Dermis microvascular lymphatic vessel endothelial cell (primary cell): ENCODE data around the gene RAPSN. TPM values are rescaled to one million over a fixed set of nuclear protein-coding genes. Genes with fewer than 3 reads are reported as not detected.

Experiments
- DNase-seq, 2 donors: peaks; one replicate each; pipeline versions ENCODE4 v3.0.0 to v3.0.0-alpha.2; 2010; ENCODE audit warnings: low read depth in 2 of 2
- total RNA-seq: library from RNA; depleted of rRNA; stranded (reverse); fragments of >200 nt; gene quantifications from 2 replicates; pipeline ENCODE4 v1.2.1, GENCODE V29; 2014

Gene RAPSN
- total RNA-seq, 1 donor from 2014 or later = 0.13 TPM

DNA sequence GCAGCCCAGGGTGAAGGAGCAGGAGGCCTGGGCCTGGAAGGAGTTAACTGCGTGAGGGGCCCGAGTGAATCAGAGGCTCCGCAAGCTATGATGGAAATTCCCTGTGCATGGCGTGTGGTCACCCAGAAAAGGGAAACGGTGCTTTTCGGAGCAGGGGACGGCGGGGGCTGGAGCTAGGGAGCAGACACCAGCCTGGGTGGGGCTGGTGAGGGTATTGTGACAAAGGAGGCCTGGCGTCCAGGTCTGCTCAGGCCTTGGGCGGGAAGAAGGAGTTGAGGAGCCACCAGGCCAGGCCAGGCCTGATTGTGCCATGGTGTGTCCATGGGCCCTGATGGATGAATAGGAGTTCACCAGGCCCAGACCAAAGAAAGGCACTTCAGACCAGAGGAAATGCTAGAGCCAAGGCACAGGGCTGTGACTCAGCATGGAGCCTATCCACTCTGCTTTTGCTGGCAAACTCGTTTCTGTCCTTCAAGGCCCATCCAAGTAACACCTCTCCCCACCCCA lies 57.8 kb downstream of the RAPSN start:
- DNase-seq = no peak

DNA sequence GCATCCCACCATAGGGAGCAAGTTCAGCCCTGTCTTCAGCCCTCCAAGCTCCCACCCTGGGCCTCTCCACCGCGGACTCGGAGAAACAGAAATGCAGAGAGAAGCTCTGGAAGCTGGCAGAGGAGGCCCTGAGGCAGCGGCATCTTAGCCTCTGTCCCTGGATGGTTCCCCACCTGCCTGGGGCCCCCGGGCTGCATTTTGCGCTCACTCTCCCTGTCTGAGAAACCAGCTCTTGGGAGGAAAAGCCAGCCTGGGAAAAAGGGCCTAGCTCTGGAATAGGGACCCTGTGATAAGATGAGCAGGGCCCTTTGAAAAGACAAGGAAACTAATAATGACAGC lies 58.5 kb downstream of the RAPSN start:
- DNase-seq = no peak

GRCh38 chr11:47389577-47390421 lies 59.1 kb downstream of the RAPSN start:
- DNase-seq = no peak

- no peak for DNase-seq
Observed at GRCh38 chr11:47388697-47389576, 60.0 kb downstream of the RAPSN start.

DNA sequence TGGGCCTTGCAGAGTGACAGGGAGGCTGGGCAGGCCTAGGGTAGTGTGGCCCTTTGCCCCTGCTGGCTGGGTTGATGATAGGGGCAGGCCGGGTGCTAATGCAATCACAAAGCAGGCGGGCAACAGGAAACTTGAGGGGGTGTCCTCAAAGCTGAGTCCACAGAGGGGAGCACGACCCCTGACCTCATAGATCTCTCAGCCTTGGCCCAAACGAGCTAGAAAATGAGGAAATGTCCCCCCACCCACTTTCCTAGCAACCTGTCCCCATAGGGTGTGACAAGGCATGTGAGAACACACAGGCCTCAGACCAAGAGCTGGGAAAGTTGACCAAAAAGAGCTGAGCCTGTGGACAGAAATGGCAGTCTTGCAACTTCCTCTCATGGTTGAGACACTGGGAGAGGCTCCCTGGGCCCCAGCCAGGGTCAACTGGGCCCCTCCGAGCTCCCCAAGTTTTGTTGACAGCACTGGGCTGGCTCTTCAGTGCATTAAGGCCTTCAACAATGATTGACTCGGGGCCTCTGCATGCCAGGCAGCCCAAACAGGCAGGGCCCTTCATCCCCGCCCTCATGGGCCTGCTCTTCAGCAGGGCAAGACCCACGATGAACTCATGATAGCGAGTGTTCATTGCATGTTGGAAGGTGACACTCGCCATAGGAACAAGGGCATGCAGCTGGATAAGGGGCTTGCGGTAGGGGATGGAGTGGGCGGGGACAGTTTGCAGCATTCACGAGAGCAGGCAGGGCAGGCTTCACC lies 60.8 kb downstream of the RAPSN start:
- DNase-seq = no peak

Other genes with a start within 250 kb of the RAPSN start
- gene DDB2, start 234.2 kb downstream of the RAPSN start, total RNA-seq = 39.7 and 61.1 TPM in 2 replicates
- gene ACP2, start 200.3 kb downstream of the RAPSN start, total RNA-seq = 23.2 and 42.6 TPM in 2 replicates
- gene NR1H3, start 191.1 kb downstream of the RAPSN start, total RNA-seq = 30.6 and 33.0 TPM in 2 replicates
- 15.5 and 23.3 TPM in 2 replicates for gene MADD, start 179.0 kb downstream of the RAPSN start, total RNA-seq
- not detected in 2 replicates for gene MYBPC3, start 96.4 kb downstream of the RAPSN start, total RNA-seq
- under 0.01 TPM in 1 of 2 replicates, not detected in the other for gene SPI1, start 70.6 kb downstream of the RAPSN start, total RNA-seq
- gene SLC39A13, start 40.5 kb downstream of the RAPSN start, total RNA-seq = 32.5 and 70.5 TPM in 2 replicates
- 163 and 166 TPM in 2 replicates for gene PSMC3, start 22.7 kb downstream of the RAPSN start, total RNA-seq
- gene CELF1, start 104.0 kb upstream of the RAPSN start, total RNA-seq = 57.9 and 84.6 TPM in 2 replicates
- 65.0 and 67.9 TPM in 2 replicates for gene PTPMT1, start 116.5 kb upstream of the RAPSN start, total RNA-seq
- 29.3 and 38.2 TPM in 2 replicates for gene KBTBD4, start 129.8 kb upstream of the RAPSN start, total RNA-seq
- 75.0 and 85.7 TPM in 2 replicates for gene NDUFS3, start 129.9 kb upstream of the RAPSN start, total RNA-seq
- not detected in 2 replicates for gene FAM180B, start 137.5 kb upstream of the RAPSN start, total RNA-seq
- 0.13 TPM in 1 of 2 replicates, not detected in the other for gene C1QTNF4, start 145.3 kb upstream of the RAPSN start, total RNA-seq
- 85.2 and 106 TPM in 2 replicates for gene MTCH2, start 193.4 kb upstream of the RAPSN start, total RNA-seq